Head of caudate nucleus (tissue), 42 donors: ENCODE data around the gene ASPSCR1.
"Not testable (repeated sequence)": the region's sequence is repeated elsewhere in the genome, so short reads cannot be mapped to it uniquely, and the experiment has no call there.

Experiments used
- DNase-seq, 42 donors: peaks; one replicate each; pipeline versions ENCODE4 v3.0.0 to v3.0.0-alpha.2; 2020 to 2021; ENCODE audit warnings: mixed read lengths in 7 of 42
- intact Hi-C: fragments of 100-400 bp; cut with DNase I; formaldehyde crosslinking; loops from one replicate; pipeline ENCODE4 v1.15.0; 2022

The ASPSCR1 gene

DNA sequence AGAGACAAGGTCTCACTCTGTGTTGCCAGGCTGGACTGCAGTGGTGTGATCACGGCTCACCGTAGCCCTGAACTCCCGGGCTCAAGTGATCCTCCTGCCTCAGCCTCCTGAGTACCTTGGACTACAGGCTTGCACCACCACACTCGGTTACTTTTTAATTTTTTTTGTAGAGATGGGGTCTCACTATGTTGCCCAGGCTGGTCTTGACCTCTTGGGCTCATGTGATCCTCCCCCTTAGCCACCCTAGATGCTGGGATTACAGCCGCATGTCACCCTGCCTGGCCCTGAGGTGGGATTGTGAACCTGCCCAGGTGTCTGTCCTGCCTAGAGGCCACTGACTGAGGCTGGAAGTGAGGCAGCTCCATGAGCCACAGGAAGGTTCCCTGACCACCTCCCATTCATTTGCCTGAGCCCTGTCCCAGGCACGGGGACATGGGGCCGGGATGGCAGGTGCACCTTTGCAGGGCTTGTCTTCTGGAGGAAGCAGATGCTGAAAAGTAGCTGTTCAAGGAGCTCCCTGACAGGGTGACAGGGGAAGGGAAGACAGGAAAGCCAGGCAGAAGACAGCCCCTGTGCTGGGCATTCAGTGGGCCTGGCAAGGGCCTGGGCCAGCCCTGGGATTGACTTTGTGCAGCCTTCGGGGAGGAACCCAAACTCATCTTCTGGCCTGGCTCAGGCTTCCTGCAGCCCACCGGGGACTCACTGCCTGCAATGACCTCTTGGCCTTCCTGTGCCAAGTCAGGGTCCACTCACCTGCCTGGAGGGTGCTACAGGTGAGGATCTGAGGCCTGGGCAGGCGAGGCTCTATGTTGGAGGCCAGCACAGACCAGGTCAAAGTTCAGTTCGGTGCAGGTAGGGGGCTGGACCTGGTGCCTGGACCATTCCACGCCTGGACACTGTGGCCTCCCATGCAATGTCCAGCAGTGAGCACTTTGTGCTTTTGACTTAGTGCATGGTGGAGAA is 8.3 kb upstream of the ASPSCR1 start:
- DNase-seq, result no peak
- intact Hi-C loops, result no loop called here

DNA sequence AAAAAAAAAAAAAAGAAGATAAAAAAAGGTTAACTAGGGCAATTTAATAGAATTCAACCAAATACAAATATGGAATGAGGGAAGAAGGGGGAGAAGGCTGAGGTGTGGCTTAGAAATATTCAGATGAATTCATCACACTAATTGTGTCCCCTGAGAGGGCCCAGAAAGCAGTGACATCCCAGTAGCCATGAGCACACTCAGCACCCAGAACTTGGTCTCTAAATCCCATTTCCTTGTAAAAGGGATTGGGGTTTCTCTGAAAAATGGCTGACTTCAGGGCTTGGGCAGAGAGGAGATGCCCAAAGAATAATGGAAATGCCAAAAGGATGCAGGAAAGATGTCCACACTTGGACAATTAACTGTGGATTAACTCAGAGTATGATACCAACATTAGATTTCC is 4.0 kb upstream of the ASPSCR1 start:
- DNase-seq, result no peak
- intact Hi-C loops, result no loop called here

- DNase-seq, result peak in 6 of 42 donors; percentile 20 to 53 (median 28)
- intact Hi-C loops, result loop anchor here (5.0 kb wide), 1 partner anchor 46 kb away; the partner anchor contains the start of genes CENPX and LRRC45
Observed at GRCh38 chr17:81976332-81977210, 858 bp upstream of the ASPSCR1 start.

GRCh38 chr17:81978524-81979298 is 1.3 kb downstream of the ASPSCR1 start:
- intact Hi-C loops, result loop anchor here (5.0 kb wide), 1 partner anchor 44 kb away; the partner anchor contains the start of genes CENPX and LRRC45
- no peak for DNase-seq

DNA sequence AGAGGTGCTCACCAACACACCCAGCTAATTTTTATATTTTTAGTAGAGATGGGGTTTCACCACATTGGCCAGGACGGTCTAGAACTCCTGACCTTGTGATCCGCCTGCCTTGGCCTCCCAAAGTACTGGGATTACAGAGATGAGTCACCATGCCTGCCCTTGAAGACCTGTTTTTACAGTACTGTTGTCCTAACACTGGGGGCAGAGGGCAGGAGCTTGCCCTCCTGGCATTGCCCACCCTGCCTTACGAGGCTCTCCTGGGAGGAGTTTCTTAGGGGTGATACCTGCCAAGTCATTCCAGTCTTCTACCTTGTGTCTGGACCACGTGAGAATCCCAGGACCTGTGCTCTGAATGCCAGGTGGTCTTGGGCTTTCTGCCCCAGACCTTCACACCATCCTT is 2.7 kb downstream of the ASPSCR1 start:
- intact Hi-C loops, result no loop called here
- DNase-seq, result no peak

DNA sequence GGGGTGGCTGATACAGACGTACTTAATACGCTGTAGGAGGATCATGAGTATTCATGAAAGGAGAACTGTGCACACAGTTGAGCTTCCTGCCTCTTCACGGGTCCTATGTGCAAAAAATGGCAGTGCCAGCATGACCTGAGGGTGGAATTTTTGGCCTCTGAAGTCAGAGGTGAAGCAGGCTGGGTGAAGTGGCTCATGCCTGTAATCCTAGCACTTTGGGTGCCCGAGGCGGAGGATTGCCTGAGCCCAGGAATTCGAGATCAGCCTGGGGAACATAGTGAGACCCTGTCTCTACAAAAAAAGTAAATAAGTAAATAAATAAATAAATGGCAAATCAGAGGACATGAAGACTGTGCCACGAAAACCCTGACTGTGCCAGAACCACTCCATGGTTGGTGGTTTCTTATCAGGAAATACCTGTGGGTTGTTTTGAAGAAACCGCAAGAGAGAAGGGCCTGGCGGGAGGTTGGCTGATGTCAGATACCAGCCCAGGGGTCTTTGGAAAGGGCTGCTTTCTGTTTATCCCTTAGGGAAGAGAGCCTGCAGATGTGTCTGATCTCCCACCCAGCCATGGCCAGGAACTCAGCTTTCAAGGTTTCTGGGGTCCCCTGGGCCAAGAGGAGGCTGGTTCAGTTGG is 3.4 kb downstream of the ASPSCR1 start:
- intact Hi-C loops, result no loop called here
- no peak for DNase-seq

DNA sequence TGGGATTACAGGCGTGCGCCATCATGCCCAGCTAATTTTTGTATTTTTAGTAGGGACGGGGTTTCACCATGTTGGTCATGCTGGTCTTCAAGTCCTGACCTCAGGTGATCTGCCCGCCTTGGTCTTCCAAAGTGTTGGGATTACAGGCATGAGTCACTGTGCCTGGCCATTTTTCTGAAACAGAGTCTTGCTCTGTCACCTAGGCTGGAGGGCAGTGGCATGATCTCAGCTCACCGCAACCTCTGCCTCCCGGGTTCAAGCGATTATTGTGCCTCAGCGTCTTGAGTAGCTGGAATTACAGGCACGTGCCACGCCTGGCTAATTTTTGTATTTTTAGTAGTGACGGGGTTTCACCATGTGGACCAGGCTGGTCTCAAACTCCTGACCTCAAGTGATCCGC is 4.1 kb downstream of the ASPSCR1 start:
- intact Hi-C loops, DNase-seq: not testable (repeated sequence)

DNA sequence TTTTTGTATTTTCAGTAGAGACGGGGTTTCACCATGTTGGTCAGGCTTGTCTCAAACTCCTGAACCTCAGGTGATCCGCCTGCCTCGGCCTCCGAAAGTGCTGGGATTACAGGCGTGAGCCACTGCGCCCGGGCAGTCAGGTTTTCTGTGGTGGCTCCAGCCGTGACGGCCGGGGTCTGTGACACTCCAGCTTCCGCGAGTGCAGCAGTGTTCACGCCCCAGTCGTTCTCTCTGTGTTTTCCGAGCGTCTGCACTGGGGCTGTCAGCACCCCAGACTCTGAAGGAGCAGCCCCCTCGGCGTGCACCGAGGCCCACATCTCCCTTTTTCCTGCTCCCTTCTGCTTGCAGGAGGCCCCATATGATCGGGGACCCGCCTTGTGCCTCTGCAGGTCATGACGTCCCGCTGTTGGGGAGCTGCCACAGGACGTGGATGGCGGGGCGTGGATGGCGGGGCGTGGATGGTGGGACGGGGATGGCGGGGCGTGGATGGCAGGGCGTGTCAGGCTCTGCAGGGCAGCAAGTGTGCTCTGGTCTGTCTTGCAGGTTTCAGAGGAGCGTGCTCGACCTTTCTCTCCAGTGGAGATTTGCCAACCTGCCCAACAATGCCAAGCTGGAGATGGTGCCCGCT is 5.7 kb downstream of the ASPSCR1 start:
- DNase-seq, result no peak
- intact Hi-C loops, result no loop called here

DNA sequence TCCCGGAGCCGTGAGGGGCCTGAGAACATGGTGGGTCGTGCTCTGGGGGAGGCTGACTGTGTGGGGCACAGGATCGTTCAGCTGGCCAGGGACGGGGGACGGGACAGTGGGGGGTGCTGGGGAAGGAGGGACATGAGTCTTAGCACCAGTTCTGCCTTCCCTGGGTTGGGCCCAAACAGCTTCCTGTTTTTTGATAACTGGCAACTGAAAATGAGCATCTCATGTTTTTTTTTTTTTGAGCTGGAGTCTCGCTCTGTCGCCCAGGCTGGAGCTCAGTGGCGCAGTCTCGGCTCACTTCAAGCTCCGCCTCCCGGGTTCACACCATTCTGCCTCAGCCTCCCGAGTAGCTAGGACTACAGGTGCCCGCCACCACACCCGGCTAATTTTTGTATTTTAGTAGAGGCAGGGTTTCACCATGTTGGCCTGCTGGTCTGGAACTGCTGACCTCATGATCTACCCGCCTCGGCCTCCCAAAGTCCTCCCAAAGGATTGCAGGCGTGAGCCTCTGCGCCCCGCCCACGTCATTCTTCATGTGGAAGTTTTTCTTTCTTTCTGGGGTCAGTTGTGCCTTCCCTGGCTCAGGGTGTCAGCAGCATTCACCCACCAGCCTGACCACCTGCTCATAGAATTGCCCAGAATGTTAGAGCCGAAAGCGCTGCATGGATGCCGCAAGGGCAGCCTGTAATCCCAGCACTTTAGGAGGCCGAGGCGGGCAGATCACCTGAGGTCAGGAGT is 6.4 kb downstream of the ASPSCR1 start:
- DNase-seq, result no peak

GRCh38 chr17:81984773-81985410 is 7.5 kb downstream of the ASPSCR1 start:
- intact Hi-C loops, result no loop called here
- DNase-seq, result no peak

More for the DNA sequence above, 6.4 kb downstream of the ASPSCR1 start:
- intact Hi-C loops, result no loop called here

DNA sequence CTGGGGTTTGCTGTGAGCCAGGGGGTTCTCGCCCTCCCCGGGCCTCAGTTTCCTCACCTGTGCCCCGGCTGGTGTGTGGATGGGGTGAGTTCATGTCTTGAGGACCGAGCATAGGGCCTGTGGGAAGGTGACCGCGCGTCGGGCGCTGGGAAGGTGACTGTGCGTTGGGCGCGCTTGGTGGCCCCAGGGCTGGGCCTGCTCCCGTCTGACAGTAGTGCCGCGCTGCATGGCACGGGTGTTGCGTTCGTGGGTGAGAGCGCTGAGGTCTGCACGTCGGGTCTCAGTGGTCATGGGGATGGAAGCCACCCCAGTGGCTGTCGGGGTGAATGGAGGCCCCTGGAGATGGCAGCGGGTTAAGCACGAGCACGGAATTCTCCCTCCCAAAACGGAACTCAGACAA is 9.2 kb downstream of the ASPSCR1 start:
- intact Hi-C loops, result no loop called here
- no peak for DNase-seq

DNA sequence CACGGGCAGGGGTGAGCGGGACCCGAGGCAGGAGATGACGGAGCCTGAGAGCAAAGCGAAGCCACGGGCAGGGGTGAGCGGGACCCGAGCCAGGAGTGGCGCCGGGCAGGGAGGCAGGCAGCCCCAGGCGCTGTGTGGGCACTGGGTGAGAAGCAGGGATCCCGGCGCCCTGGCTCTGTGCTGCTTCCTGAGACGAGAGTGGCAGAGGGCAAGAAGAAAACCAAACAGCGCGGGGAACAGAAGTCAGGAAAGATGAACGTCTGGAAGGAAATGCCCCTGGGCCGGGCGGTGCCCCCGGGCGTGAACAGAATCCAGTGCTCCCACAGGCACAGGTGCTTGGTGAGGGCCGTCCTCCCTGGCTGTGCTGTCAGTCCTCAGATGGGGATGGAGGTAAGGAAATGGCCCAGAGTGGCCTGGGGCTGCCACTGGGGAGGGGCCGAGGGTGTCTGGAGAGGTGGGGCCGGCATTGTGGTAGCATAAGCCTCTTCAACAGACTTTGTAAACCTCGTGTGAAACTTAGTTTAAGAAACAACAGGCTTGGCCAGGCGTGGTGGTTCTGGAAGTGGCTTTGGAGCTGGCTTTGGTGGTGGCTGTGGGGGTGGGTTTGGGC is 9.8 kb downstream of the ASPSCR1 start:
- DNase-seq, result no peak
- intact Hi-C loops, result no loop called here

DNA sequence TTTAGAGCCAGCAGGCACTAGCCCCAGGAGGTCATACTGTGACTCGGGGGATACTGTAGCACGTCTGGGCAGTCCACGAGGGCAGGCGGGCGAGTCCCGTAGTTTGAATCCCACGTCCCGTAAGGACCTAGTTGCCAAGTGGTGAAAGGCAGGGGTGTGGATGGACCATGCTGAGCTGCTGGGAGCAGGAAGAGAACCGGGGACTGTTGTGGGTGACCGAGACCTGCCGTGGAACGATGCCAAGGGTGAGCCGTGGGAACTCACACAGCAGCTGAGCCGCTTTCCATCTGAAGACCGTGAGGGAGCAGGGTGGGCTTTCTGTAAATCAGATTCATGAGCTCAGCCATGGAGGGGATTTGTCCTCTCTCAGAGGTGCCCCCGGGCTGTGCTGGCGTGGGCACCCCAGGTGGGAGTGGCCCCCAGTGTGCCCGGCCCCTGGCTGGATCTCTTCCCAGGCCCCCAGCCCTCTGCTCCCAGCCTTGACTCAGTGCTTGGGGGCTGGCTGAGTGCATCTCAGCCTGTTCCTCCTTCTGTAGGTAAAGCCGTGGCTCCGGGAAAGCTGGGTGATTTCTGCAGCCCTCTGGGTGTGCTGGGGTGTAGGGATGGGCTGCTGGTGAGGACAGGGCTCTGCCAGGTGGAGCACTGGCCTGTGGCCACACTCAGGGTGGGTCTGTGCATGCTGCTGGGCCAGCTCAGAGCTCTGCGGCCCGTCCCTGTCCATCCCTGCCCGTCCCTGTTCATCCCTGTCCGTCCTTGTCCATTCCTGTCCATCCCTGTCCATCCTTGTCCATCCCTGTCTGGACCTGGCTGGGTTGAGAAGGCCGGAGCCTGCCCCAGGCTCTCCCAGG is 13.6 kb downstream of the ASPSCR1 start:
- intact Hi-C loops, result no loop called here
- DNase-seq, result no peak

GRCh38 chr17:81991684-81992305 is 14.4 kb downstream of the ASPSCR1 start:
- peak in 41 of 42 donors; percentile 38 to 85 (median 67) for DNase-seq
- intact Hi-C loops, result no loop called here
